ENCODE data around the gene HOXB1.
"Not testable (repeated sequence)": the region's sequence is repeated elsewhere in the genome, so short reads cannot be mapped to it uniquely, and the experiment has no call there.

The HOXB1 gene

DNA sequence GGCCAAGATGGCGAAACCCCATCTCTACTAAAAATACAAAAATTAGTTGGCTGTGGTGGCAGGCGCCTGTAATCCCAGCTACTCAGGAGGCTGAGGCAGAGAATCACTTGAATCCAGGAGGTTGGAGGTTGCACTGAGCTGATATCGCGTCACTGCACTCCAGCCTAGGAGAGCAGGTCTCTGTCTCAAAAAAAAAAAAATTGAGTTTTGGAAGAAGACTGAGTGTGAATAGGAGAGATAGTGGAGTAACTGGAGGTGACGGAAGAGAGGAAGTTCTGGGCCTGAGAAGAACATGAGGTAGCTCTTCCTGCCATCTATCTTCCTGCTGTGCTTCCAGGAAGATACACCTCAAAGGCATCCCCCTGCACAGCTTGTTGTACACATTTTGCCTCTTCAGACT, 11.4 kb downstream of the HOXB1 start:
- no peak for DNase-seq (ENCODE audit: low read depth)

GRCh38 chr17:48517478-48517877, 13.3 kb downstream of the HOXB1 start:
- DNase-seq (ENCODE audit: low read depth) = no peak

DNA sequence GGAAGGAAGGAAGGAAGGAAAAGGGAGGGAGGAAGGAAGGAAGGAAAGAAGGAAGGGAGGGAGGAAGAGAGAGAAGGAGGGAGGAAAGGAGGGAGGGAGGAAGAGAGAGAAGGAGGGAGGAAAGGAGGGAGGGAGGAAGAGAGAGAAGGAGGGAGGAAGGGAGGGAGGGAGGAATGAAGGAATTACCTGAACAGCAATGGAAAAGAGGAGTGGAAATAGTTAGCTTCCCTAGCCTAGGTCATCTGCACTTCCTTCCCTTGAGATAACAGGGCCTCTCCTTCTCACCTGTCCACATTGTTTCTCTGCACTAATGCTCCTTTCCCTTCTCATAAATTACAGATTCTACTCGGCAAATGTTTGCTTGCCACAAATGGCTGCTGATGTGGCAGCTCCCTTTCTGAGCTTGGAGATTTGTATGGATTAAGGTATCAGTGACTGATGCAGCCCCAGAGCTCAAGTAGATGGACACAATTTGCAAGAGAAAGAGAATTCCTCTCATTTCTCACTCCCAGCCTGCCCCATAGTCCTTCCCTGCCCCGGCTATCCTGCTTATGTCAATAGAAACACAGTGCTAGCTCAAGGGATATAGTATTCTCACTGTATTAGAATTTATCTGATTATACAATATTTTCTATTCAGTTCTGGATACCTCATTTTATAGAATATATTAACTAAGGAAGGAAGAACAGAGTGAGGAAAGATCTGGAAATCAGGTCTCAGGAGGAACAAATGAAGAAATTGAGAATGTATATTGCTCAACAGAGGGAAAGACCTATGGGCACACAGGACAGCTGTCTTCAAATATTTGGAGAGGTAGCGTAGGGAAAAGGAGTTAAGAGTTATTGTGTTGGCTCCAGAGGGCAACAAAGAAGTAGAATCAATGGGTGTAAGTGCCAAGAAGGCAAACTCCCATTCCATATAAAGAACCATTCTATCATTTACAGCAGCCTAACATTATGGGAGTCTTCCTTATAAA, 14.6 kb downstream of the HOXB1 start:
- DNase-seq (ENCODE audit: low read depth) = no peak

GRCh38 chr17:48514477-48514876, 16.3 kb downstream of the HOXB1 start:
- no peak for DNase-seq (ENCODE audit: low read depth)

GRCh38 chr17:48513666-48514455, 16.9 kb downstream of the HOXB1 start:
- no peak for DNase-seq (ENCODE audit: low read depth)

GRCh38 chr17:48513097-48513496, 17.7 kb downstream of the HOXB1 start:
- DNase-seq (ENCODE audit: low read depth) = no peak

DNA sequence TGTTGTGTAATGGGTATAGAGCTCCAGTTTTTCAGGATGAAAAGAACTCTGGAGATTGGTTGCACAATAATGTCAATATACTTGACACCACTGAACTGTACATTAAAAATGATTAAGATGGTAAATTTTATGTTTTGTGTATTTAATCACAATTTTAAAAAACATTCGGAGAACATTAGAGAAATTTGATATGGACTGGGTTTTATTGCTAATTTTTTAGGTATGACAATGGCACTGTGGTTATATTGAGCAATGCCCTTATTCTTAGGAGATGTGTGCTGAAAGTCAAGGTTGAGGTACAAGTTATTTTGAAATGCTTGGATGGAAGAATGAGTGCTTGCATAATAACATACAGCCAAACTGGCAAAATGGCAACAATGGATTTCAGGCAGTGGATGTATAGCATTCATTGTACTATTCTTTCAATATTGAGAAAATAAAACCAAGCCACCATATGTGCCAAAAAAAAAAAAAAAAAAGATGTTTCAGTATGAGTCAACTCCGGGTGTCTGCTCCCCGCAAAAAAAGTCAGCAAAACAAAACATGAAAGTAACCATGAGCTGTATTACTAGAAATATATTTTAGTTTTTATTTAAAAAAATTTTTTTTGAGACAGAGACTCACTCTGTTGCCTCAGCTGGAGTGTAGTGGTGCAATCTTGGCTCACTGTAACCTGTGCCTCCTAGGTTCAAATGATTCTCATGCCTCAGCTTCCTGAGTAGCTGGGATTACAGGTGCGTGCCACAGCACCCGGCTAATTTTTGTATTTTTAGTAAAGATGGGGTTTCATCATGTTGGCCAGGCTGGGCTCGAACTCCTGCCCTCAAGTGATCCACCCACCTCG, 19.8 kb downstream of the HOXB1 start:
- peak; percentile 67 for DNase-seq (ENCODE audit: low read depth)

DNA sequence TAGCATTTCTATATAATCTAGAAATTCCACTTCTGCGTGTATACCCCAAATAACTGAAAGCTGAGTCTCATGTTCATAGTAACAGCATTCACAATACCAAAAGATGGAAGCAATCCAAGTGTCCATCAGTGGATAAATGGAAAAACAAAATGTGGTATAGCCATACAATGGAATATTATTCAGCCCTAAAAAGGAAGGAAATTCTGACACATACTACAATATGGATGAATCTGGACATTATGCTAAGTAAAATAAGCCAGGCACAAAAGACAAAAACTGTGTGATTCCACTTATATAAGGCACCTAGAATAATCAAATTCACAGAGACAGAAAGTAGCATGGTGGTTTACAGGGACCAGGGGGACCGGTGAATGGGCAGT, 20.4 kb downstream of the HOXB1 start:
- DNase-seq (ENCODE audit: low read depth) = no peak

DNA sequence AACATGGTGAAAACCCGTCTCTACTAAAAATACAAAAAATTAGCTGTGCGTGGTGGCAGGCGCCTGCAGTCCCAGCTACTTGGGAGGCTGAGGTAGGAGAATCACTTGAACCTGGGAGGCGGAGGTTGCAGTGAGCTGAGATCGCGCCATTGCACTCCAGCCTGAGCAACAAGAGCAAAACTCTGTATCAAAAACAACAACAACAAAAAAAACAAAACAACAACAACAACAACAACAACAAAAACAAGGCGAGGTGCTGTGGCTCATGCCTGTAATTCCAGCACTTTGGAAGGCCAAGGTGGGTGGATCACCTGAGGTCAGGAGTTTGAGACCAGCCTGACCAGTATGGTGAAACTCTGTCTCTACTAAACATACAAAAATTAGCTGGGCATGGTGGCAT, 21.1 kb downstream of the HOXB1 start:
- DNase-seq (ENCODE audit: low read depth) = not testable (repeated sequence)

DNA sequence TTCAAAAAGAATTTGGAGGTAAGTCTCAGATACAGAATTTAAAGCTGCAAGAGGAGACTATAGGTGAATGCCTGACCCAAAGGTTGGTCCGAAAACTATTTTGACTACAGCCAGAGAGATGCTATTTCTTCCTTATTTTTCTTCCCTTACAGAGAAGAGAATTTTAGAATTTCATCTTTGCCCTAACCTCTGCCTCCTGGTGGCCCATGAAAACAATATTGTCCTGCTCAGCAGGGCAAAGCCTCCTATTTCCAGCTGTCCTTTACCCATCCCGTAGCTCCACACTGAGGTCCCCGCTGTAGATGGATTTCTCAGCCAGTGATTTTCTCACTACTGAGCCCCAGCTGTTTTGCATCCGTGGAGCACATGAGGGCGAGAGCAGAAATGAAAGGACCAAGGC, 24.6 kb downstream of the HOXB1 start:
- DNase-seq (ENCODE audit: low read depth) = no peak

DNA sequence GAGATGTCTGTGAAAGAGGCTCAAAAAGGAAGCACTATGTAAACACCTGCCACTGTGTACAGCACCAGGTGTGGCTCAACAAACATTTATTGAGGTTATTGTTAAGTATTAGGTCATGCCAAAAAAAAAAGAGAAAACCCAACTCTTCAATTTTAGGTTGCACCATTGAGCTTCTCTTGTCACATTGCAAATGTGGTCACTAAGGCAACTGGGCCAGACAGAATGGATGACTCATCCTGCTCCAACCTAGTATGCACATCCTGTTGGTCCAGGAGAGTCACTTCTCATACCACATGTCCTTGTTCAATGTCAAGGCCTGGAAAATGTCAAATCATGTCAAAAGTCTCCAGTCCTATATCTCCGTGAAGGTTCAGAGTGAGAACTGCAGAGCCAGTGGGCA, 25.0 kb downstream of the HOXB1 start:
- peak; percentile 77 for DNase-seq (ENCODE audit: low read depth)

GRCh38 chr17:48504953-48505352, 25.9 kb downstream of the HOXB1 start:
- DNase-seq (ENCODE audit: low read depth) = no peak

DNA sequence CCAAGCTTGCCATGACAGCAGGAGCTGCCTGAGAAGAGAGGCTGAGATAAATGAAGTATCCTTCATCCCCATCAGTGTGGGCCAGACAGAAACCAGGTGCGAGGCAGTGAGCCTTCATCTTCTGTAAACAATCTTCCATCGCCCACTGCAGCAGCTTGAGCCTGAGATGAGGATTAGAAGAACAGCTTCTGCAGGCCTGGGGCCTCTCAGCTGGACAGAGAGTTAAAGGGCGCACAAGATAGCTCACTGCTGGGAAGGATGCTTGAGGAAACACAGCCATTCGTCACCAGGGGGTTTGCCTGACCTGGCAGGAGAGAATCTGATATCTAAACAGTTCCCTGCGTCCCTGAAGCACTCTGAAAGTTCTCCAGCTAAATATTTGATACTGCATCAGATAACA, 27.1 kb downstream of the HOXB1 start:
- no peak for DNase-seq (ENCODE audit: low read depth)

DNA sequence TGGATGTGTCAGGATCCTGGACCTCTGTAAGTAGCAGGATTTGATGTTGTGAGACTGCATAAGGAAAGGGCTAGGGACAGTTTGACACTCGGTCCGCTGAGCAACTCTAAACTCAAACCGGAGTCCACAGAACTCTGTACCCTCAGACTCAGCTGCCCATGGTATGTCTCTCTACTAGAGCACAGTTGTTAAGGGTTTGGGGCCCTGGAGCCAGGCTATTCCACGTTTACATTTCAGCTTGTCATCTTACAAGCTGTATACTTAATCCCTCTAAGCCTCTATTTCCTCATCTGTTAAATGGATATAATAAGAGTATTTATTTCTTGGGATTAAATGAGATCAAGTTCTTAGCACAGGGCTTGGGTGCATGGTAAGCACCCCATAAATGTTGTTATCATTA, 27.9 kb downstream of the HOXB1 start:
- DNase-seq (ENCODE audit: low read depth) = no peak

- DNase-seq (ENCODE audit: low read depth) = no peak
Observed at GRCh38 chr17:48502312-48502711, 28.5 kb downstream of the HOXB1 start.

GRCh38 chr17:48500435-48501426, 30.1 kb downstream of the HOXB1 start:
- no peak for DNase-seq (ENCODE audit: low read depth)

GRCh38 chr17:48499735-48500434, 30.9 kb downstream of the HOXB1 start:
- no peak for DNase-seq (ENCODE audit: low read depth)

GRCh38 chr17:48499248-48499647, 31.6 kb downstream of the HOXB1 start:
- no peak for DNase-seq (ENCODE audit: low read depth)

- no peak for DNase-seq (ENCODE audit: low read depth)
Observed at GRCh38 chr17:48498164-48498850, 32.5 kb downstream of the HOXB1 start.

- no peak for DNase-seq (ENCODE audit: low read depth)
Observed at GRCh38 chr17:48497103-48497502, 33.7 kb downstream of the HOXB1 start.
